C4-2B (cell line): ENCODE measurements around the gene B9D1.

Source experiments
- H3K27ac ChIP-seq: fragments of 450-650 bp; 2 replicates; pipeline ENCODE4 v1.5.1; 2017
- CTCF ChIP-seq: fragments of 450-650 bp; conservative IDR thresholded peaks from 2 replicates; pipeline ENCODE4 v1.5.1; 2017; ENCODE audit warnings: mild to moderate bottlenecking
- ZFX ChIP-seq: fragments of 450-650 bp; IDR thresholded peaks from 2 replicates; pipeline ENCODE4 v1.6.1; 2017

Gene B9D1

GRCh38 chr17:19329136-19329535, 33.4 kb downstream of the B9D1 start:
- H3K27ac ChIP-seq = no peak overlapping the region
- no peak for TF ChIP-seq CTCF
- no peak for TF ChIP-seq ZFX

GRCh38 chr17:19328441-19329061, 34.0 kb downstream of the B9D1 start:
- no peak for TF ChIP-seq ZFX
- TF ChIP-seq CTCF = no peak
- H3K27ac ChIP-seq = no peak overlapping the region

- no peak overlapping the region for H3K27ac ChIP-seq
- TF ChIP-seq ZFX = no peak
- no peak for TF ChIP-seq CTCF
These were observed 35.3 kb downstream of the B9D1 start for GRCh38 chr17:19327031-19327783.

- TF ChIP-seq ZFX (no peak), CTCF (no peak)
- no peak overlapping the region for H3K27ac ChIP-seq
These were observed 37.0 kb downstream of the B9D1 start for GRCh38 chr17:19325542-19325941.

GRCh38 chr17:19322861-19323260, 39.7 kb downstream of the B9D1 start:
- TF ChIP-seq ZFX (no peak), CTCF (no peak)
- H3K27ac ChIP-seq = no peak overlapping the region

- no peak overlapping the region for H3K27ac ChIP-seq
- TF ChIP-seq ZFX (no peak), CTCF (no peak)
These were observed 40.4 kb downstream of the B9D1 start for GRCh38 chr17:19322129-19322505.

GRCh38 chr17:19321481-19322128, 40.9 kb downstream of the B9D1 start:
- H3K27ac ChIP-seq = no peak overlapping the region
- TF ChIP-seq ZFX = no peak
- TF ChIP-seq CTCF = no peak
